HG03135 (cell line): ENCODE results near the gene CENPF.
"Not testable (repeated sequence)": the region's sequence is repeated elsewhere in the genome, so short reads cannot be mapped to it uniquely, and the experiment has no call there.

Source experiments
- ATAC-seq: cut with Tn5 transposase; IDR thresholded peaks from one replicate; pipeline ENCODE4 v1.9.1; 2021; ENCODE audit warnings: mild to moderate bottlenecking, moderate library complexity; ENCODE audit not compliant: unreplicated experiment

The CENPF gene

DNA sequence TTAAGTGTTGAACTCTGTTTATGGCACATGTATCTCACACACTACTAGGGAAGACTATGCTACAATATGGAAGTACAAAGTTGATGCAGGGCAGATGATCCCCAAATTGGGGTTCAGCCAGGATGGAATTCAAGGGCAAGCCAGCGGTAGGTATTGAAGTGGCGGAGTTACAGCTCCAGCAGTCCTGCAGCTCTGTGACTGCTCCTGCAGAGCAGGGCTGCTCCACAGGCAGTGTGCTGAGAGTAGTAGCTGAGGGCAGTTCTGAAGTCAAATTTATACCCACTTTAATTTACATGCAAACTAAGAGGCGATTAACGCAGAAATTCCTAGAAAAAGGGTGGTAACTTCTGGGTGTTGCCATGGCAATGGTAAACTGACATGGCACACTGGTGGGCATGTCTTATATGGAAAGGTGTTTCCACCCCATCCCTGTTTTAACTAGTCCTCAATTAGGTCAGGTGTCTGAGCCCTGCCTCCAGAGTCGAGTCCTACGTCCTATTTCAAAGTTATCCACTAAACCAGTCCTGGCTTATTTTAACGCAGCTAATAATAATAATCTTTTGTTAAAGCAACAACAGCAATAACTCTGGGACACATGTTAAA is 20.6 kb upstream of the CENPF start:
- ATAC-seq = no peak

DNA sequence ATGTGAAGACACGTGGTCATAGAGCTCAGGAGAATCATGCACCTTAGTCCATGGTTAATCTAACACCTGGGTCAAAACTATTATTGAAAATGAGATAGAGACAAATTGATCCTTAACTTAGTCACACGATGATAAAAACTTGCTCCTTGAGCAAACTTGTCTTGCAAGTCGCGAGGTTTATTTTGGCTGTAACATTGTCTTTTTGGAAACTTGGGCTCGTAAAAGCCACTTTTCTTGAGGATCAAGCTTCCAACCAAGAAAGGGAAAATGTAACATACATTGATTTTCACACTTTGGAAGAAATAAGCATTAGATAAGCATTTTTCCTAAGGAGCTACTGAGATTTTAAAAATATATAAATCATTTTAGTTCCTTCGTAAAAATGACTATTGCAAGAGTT is 19.9 kb upstream of the CENPF start:
- ATAC-seq = no peak

DNA sequence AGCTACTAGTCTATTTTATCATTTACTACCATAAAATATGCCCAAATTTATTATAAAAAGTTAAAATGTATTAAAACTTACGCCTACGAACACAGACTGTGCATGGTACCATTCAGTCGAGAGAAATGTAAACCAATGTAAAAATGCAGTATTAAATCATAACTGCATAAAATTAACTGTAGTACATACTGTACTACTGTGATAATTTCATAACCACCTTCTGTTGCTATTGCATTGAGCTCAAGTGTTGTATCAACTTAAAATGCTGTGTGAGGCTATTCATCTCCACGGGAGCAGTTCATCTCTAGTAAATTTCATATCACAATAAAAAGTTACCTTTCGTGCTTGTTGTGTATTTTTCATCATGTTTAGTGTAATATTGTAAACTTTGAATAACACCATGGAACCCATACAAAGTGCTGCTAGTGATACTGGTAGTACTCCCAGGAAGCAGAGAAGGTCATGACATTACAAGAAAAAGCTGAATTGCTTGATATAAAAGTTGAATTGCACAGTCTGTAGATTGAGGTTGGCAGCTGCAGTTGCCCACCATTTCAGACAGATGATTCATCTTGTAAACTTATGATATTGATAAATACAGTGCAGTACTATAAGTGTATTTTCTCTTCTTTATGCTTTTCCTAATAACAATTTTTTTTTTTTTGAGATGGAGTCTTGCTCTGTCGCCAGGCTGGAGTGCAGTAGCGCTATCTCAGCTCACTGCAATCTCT is 19.0 kb upstream of the CENPF start:
- ATAC-seq = no peak

DNA sequence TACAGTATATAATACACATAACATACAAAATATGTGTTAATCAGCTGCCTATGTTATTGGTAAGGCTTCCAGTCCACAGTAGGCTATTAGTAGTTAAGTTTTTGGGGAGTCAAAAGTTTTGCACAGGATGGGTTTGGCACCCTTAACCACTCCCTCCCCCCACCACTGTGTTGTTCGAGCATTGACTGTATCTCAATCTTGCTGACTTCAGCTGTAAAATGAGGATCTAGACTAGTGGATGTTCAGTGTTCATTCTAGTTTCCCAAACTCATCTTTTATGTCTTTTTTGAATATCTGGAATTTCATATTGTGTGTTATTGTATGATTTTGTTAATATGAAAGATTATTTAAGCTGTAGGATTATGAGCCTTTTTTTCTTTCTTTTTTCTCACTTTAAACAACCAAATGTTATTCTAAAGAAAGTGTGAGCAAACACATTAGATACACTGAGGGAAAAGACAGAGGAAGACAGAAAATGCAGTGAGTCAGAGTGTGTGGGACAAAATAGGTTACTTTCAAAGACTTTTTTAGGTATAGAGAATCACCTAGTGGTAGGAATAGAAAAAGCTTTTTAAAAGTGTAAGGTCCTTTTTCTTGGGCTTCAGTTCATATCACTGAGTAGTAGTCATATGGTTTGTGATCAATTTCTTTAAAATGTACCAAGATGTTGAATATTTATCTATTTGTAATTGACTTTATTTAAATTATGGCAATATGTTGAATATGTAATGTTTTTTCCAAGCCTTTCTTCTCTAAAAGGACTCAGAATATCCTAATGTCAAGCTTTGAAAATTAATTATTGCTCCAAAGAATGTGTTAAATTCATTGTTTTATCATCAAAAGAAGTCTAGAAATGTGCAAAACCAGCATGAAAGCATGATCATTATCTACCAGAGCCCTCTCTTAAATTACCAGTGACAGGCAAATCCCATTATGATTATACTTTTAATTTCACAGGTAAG is 17.9 kb upstream of the CENPF start:
- ATAC-seq = no peak

DNA sequence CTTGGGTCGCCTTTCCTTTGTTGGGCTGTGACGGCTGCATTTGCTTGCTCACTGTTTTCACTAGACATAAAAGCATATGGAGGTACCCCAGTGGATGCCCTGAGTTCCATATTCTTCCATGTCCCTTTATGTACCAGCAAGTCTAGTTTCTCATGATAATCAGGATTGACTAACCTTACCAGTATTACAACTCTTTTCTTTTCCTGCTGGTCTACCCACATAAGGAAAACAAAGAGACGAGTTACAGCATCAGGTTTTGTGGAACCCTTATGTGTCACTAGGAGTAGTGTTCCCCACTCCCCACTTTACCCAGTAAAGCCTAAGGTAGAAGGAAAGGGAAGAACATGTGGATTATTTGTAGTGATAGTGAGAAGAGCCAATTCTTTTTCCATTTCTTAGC is 16.4 kb upstream of the CENPF start:
- no peak for ATAC-seq

DNA sequence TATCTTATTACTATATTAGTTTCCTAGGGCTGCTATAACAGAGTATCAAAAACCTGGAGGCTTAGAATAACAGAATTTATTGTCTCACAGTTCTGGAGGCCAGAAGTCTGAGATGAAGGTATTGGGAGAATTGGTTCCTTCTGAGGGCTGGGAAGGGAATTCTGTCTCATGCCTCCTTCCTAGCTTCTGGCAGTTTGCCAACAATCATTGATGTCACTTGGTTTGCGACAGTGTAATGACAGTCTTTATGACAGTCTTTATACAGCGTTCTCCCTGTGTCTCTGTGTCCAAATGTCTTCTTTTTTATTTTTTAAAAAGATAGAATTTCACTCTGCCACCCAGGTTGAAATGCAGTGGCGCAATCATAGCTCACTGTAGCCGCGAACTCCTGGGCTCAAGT is 15.8 kb upstream of the CENPF start:
- ATAC-seq = no peak

DNA sequence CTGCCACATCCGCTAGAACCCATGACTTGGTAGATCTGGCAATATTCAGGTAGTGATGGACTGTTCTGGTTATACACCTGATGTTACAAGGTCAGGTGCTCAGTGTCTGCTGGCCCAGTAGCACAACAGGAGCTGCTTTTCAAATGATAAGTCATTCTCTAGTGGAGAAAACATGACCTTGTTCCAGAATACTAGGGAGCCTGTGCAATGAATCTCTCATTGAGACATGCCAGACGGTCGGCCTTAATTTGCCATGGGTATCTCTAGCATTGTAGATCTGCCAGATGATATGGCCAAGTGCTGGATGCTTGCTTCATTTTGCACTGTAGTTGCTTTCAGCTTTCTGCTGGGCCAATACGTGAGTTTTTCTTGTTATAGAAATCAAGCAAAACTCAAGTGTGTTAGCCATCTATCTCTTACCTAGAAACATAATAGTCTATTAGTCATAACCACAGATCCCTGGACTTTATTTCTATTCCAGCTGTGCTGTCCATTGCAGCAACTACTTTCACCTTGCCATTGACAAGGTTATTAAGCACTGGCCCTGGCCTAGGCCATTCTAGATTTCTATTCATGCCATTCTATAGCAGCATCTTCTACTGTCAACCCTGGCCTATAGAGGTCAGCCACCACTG is 13.9 kb upstream of the CENPF start:
- ATAC-seq = no peak

DNA sequence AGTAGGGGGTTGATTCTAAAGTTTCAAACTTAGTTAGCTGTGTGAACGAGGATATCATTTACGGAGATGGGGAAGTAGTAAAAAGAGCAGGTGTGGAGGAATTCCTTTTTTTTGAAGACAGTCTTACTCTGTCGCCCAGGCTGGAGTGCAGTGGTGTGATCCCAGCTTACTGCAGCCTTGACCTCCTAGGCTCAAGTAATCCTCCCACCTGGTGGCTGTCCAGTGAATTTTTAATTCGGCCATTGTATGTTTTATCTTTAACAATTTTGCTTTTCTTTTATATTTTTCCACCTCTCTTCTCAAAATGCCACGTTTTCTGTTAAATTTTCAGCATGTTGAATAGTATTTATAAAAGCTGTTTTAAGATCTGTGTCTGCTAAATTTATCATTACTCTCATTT is 12.3 kb upstream of the CENPF start:
- ATAC-seq = no peak

DNA sequence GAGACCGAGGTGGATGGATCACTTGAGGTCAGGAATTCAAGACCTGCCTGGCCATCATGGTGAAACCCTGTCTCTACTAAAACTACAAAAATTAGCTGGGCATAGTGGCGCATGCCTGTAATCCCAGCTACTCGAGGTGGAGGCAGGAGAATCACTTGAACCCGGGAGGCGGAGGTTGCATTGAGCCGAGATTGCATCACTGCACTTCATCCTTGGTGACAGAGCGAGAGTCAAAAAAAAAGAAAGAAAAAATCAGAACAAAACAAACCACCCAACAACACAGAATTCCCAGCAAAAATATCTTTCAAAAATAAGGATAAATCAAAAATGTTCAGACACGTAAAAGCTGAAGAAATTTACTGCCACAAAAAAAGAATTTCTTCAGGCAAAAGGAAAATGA is 11.1 kb upstream of the CENPF start:
- not testable (repeated sequence) for ATAC-seq

DNA sequence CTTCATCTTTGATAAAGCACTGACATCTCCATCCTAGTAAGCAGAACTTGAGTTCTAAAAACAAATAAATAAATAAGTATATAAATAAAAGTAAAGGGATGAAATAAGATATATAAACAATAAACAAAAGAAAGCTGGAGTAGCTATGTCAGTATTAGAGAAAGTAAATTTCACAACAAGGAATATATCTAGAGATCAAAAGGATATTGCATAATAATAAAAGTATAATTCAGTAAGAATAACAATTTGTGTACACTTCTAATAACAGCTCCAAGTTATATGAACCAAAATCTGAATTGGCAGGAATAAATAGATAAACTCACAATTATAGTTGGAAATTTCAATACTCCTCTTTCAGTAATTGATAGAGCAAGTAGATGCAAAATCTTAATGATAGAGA is 9.8 kb upstream of the CENPF start:
- ATAC-seq = no peak

DNA sequence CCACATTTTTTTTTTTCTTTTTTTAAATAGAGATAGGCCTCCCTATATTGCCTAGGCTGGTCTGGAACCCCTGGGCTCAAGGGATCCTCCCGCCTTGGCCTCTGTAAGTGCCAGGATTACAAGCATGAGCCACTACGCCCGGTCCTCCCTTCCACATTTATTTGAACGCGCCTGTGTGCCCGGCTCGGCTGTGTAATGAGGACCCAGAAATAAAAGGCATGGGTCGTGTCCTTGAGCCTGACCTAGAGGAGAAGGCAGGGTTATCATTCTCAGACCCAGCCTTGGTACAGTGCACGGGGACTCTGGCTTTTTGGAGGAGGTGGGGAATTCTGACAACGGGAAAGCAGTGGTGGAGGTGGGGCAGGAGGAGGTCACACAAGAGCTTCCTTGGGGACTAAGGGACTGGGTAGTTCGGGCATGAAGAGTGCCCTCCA is 841 bp downstream of the CENPF start:
- ATAC-seq = no peak

DNA sequence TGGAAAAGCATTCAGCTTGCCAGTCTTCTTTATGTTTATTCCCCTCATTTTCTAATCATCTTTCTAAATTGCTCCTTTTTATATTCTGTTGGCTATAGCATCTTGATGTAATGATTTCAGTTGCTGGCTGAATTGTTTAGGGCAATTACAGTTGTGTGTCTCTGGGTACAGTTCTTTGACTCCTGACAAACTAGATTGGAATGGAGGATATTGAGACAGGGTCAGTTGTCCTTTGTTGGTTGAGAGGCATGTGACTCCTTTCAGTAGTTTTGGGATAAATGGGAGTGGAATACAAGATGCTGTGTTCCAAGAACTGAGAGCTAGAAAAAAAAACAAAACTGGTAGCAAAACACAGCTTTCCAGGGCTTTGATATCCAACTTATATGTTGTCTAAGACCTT is 1.5 kb downstream of the CENPF start:
- ATAC-seq = no peak

DNA sequence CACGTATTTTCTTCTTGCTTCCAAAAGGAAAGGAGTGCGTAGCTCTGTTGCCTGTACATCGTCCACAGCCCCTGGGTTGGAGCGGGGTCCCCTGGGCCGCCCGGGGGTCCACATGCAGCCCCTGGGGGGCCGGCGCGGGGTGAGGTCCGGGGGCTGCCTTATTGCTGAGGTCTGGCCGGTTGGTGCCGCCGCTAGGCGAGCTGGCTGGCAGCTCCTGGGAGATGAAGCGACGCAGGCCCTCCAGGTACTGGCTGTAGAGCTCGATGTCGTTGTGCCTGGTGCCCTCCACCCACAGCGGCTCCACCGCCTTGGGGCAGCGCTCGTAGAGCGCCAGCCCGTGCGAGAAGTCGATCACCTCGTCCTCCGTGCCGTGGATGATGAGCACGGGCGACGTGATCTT is 2.5 kb downstream of the CENPF start:
- not testable (repeated sequence) for ATAC-seq

DNA sequence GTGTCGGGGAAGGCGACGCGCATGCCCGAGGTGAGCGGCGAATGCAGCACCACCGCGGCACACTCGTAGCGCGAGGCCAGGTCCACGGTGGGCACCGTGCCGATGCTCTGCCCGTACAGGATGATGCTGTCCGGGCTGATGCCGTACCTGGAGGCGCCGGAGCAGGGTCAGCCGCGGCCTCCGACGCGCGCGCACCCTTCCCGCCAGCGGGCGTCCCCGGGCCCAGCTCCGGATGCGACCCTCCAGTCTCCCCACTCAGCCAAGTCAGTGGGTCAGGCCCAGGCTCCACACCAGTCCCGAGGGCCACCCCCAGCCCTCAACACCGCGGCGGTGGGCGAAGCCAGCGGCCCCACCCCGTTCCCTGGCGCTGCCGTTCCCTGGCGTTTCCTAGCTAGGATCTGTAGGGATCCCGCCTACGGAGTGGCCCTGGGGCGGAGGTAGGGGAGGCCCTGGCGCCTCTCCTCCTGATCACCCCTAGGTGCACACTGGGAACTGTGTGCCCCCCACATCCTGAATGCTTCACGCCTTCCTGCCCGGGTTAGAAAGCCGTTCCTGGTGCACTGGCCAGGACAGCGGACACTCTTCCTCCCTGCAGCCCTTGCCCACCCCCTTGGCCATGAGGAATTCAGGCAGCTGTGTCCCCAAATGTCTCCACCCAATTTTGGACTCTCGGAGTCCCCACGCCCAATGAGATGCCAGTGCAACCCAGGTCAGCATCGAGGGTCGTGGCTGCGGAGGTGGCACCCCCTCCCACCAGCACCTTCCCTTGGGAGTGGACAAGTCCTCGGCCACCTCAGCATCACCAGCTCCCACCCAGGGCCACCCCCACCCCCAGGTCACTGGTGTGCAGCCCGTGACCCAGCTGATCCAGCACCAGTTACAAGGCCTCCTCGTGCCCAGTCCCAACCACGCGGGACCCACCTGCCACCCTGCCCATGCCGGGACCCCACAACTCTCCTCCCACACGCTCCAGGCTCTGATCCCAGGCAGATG is 3.2 kb downstream of the CENPF start:
- not testable (repeated sequence) for ATAC-seq

DNA sequence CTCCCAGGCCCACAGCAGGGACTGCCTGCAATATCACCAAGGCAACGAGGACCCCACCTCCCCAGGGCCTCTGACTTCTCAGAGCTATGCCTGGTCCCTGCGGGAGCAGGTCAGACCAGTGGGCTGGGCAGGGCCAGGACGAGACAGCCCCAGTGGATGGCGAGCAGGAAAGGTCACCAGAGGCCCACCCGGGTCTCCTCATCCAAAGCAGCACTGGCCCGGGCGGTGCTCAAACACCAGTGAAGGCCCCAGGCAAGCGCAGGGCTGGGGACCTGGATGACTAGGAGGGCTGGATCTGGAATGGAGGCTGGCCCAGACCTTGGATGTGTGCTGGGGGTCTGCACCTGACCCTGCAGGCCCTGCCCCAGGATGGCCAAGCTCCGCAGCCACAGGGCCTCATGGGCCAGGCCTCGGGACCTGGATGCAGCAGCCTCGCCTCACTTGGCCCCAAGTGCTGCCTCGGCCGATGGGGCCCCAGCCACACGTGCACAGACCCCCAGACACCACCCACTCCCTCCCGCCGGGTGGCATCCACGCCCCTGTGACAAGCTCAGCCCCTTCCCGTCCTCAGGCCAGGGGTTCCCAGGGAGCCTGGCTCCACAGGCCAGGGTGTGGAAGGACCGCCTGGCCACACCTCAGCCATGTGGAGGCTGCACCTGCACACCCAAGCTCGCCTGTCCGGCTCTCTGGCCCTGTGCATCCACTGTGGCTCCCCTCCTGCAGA is 4.7 kb downstream of the CENPF start:
- not testable (repeated sequence) for ATAC-seq

DNA sequence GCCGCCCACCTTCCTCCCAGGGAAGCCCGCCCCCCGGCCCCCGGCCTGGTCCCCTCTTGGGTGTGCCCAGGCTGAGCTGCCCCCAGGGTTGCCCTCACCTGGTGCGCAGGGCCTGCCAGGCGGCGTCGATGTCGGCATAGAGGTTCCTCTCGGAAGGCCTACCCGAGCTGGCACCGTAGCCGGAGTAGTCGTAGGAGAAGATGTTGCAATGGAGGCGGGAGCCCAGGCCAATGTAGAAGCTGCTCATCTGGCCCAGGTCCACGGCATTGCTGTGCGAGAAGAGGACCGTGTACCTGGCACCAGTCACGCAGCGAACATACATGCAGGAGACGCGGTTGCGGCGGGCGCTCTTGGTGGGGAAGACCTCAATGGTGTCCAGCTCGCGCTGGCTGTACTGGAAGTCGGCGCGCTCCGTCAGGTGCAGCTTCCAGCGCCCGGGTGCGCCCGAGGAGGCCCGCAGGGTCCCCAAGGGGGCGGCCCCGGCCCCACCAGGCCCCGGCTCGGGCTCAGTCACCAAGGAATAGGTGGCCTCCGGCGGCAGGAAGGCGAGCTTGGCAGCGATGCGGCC is 5.3 kb downstream of the CENPF start:
- ATAC-seq = not testable (repeated sequence)

DNA sequence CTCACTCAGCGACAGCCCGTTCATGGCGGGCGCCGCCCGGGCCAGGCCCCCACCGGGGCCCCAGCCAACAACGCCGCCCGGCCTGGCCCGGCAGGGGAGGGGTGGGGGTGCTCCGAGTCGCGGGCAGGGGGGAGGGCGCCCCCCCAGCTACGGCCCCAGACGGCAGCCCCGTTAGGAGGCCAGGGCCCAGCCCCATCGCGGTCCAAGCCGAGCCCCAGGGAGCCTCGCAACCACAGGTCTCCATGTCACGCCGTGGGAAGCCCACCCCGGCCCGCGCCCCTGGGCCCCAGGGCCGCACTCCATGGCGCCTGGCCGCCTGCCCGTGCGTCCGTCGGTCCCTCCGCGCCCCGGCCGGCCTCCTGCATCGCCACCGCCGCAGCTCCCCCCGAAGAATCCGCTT is 5.8 kb downstream of the CENPF start:
- ATAC-seq = not testable (repeated sequence)

DNA sequence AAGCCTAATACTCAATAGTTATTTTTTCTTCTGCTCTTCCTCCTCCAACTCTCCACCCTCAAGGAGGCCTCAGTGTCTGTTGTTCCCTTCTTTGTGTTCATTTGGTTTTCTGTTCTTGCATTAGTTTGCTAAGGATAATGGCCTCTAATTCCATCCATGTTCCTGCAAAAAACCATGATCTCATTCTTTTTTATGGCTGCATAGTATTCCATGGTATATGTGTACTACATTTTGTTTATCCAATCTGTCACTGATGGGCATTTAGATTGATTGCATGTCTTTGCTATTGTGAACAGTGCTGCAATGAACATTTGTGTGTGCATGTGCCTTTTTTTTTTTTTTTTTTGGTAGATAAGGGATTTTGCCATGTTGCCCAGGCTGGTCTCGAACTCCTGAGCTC is 6.7 kb downstream of the CENPF start:
- ATAC-seq = no peak

DNA sequence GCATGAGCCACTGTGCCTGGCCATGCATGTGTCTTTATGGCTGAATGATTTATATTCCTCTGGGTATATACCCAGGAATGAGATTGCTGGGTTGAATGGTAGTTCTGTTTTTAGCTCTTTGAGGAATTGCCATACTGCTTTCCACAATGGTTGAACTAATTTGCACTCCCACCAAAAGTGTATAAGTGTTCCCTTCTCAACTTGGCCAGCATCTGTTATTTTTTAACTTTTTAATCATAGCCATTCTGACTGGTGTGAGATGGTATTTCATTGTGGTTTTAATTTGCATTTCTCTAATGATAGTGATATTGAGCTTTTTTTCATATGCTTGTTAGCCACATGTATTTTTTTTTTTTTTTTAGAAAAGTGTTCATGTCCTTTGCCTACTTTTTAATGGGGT is 7.1 kb downstream of the CENPF start:
- not testable (repeated sequence) for ATAC-seq
